CD4-positive, alpha-beta T cell (primary cell): Measurements from ENCODE around the gene ENDOU. TPM values are rescaled to one million over a fixed set of nuclear protein-coding genes. Genes with fewer than 3 reads are reported as not detected.

Experiments used
- ATAC-seq: fragments of 200-7000 bp; cut with Tn5 transposase; one replicate; pipeline ENCODE4 v1.10.0; 2022; ENCODE audit warnings: mild to moderate bottlenecking; ENCODE audit not compliant: poor library complexity
- CTCF ChIA-PET: fragments of 350-600 bp; sonication (Branson Sonifier 250); formaldehyde crosslinking; loops from one replicate; lab custom pipeline; 2021; ENCODE audit warnings: antibody characterized with exemption, inconsistent platforms; lab: Charles Lee
- POLR2A ChIA-PET: fragments of 350-600 bp; sonication (Branson Sonifier 250); formaldehyde crosslinking; loops from one replicate; lab custom pipeline; 2021; ENCODE audit warnings: antibody characterized with exemption, inconsistent platforms; lab: Charles Lee
- DNase-seq, 14 experiments: peaks; one replicate each; pipeline ENCODE4 v3.0.0-alpha.2; 2013 to 2020; ENCODE audit warnings: mixed read lengths in 2 of 14
- H3K27ac ChIP-seq, 2 donors: one replicate each; pipeline versions ENCODE4 v1.5.1 to v1.7.0; 2013; ENCODE audit warnings: low read length in 2 of 2, low read depth in 1 of 2, mild to moderate bottlenecking in 1 of 2
- H3K27me3 ChIP-seq, 2 experiments: 1 replicate in 1 of 2; 2 replicates in 1 of 2; pipeline versions ENCODE4 v1.6.1 to v1.7.0; 2013; ENCODE audit warnings: low read length in 2 of 2, control low read depth in 1 of 2, mild to moderate bottlenecking in 1 of 2, moderate library complexity in 1 of 2; ENCODE audit not compliant: insufficient read depth in 2 of 2, control insufficient read depth in 1 of 2
- H3K36me3 ChIP-seq: one replicate; pipeline ENCODE4 v1.6.1; 2013; ENCODE audit warnings: low read length, control low read depth; ENCODE audit not compliant: insufficient read depth
- H3K4me1 ChIP-seq: one replicate; pipeline ENCODE4 v1.6.1; 2013; ENCODE audit warnings: low read length, control low read depth; ENCODE audit not compliant: insufficient read depth
- H3K4me3 ChIP-seq: one replicate; pipeline ENCODE4 v1.5.1; 2013; ENCODE audit warnings: mild to moderate bottlenecking, low read length, moderate library complexity
- H3K9me3 ChIP-seq, 2 experiments: 1 replicate in 1 of 2; 2 replicates in 1 of 2; pipeline versions ENCODE4 v1.6.1 to v1.7.0; 2013; ENCODE audit warnings: low read length in 2 of 2, mild to moderate bottlenecking in 2 of 2, control low read depth in 1 of 2, moderate library complexity in 1 of 2; ENCODE audit not compliant: control insufficient read depth in 1 of 2, insufficient read depth in 1 of 2
- H3K27ac Mint-ChIP-seq: one replicate; pipeline ENCODE4 v1.8.0; 2020; ENCODE audit warnings: mixed read lengths
- H3K27me3 Mint-ChIP-seq: one replicate; pipeline ENCODE4 v1.8.0; 2021; ENCODE audit warnings: mixed read lengths
- H3K36me3 Mint-ChIP-seq: one replicate; pipeline ENCODE4 v1.8.0; 2021; ENCODE audit warnings: low read depth, mixed read lengths
- H3K4me1 Mint-ChIP-seq: one replicate; pipeline ENCODE4 v1.8.0; 2021; ENCODE audit warnings: low read depth, mixed read lengths
- H3K4me3 Mint-ChIP-seq: one replicate; pipeline ENCODE4 v1.8.0; 2020; ENCODE audit warnings: mild to moderate bottlenecking, mixed read lengths
- H3K9me3 Mint-ChIP-seq: one replicate; pipeline ENCODE4 v1.8.0; 2020; ENCODE audit warnings: mixed read lengths
- intact Hi-C, 2 experiments: fragments of 100-400 bp; cut with DNase I in 1 of 2; cut with micrococcal nuclease in 1 of 2; formaldehyde crosslinking; loops; one replicate each; pipeline versions ENCODE4 v1.15.1 to v1.9.0; 2023 to 2025; cut with DNase I, micrococcal nuclease
- total RNA-seq, 174 experiments: library from RNA in 2 of 174; stranded (reverse) in 2 of 174; gene quantifications; one replicate each; pipeline ENCODE4 v1.2.3 and lab custom pipeline; 2021 to 2026
- TF ChIP-seq, protein P1 (sequence below): fragments of 200-600 bp; IDR thresholded peaks from one replicate; pipeline ENCODE4 v1.8.0; 2022; ENCODE audit warnings: antibody characterized with exemption, mild to moderate bottlenecking

ENDOU gene
- total RNA-seq, 2 experiments from 2014 or later = not detected

DNA sequence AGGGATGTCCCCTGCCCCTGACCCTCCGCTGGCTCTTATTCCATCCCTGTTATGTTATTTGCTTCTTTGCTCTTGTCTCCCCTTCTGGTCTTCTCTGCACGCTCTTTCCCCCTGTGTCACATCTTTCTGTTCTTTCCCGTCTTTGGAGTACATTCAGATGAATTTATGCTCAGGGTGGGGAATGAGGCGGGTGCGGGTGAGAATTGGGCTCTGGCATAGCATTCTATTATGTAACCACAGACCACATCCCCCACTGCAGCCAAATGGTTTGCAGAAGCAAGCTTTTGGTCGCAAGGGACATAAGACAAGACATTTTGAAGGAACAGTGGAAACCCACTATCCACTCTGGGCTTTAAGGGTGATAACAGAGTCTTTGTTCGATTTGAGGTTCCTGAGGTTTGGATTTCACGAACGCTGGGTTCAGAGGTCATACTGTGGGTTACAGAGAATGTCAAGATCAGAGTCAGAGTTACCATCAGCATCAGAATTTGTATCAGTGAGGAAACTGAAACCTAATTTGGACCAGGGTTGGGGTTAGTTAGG is 3.8 kb downstream of the ENDOU start:
- H3K27ac Mint-ChIP-seq = no peak overlapping the region
- Histone ChIP-seq H3K4me1 (peaks cover 28% of the 10 kb centered on the region), H3K4me3 (no peak overlapping the region), H3K36me3 (no peaks in the 10 kb centered on the region), H3K27me3 (no peaks in the 10 kb centered on the region), H3K9me3 (no peaks in the 10 kb centered on the region), H3K27ac (no peak overlapping the region)
- no peak overlapping the region for H3K4me3 Mint-ChIP-seq
- no peaks in the 10 kb centered on the region for H3K9me3 Mint-ChIP-seq
- H3K36me3 Mint-ChIP-seq = no peaks in the 10 kb centered on the region
- DNase-seq (peak in 1 of 14 experiments; percentile 72), ATAC-seq (no peak)
- intact Hi-C loops = no loop called here
- ChIA-PET CTCF (interaction anchor here (1.0 to 1.2 kb wide), 2 partner anchors 45 to 46 kb away, joined by 3 read pairs; no protein-coding TSS in a partner anchor), POLR2A (interaction anchor here (1.1 kb wide), 1 partner anchor 91 kb away, joined by 3 read pairs; no protein-coding TSS in a partner anchor)
- TF ChIP-seq, protein P1, sequence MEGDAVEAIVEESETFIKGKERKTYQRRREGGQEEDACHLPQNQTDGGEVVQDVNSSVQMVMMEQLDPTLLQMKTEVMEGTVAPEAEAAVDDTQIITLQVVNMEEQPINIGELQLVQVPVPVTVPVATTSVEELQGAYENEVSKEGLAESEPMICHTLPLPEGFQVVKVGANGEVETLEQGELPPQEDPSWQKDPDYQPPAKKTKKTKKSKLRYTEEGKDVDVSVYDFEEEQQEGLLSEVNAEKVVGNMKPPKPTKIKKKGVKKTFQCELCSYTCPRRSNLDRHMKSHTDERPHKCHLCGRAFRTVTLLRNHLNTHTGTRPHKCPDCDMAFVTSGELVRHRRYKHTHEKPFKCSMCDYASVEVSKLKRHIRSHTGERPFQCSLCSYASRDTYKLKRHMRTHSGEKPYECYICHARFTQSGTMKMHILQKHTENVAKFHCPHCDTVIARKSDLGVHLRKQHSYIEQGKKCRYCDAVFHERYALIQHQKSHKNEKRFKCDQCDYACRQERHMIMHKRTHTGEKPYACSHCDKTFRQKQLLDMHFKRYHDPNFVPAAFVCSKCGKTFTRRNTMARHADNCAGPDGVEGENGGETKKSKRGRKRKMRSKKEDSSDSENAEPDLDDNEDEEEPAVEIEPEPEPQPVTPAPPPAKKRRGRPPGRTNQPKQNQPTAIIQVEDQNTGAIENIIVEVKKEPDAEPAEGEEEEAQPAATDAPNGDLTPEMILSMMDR = no peak
- H3K4me1 Mint-ChIP-seq = peaks cover 27% of the 10 kb centered on the region
- H3K27me3 Mint-ChIP-seq = no peaks in the 10 kb centered on the region

DNA sequence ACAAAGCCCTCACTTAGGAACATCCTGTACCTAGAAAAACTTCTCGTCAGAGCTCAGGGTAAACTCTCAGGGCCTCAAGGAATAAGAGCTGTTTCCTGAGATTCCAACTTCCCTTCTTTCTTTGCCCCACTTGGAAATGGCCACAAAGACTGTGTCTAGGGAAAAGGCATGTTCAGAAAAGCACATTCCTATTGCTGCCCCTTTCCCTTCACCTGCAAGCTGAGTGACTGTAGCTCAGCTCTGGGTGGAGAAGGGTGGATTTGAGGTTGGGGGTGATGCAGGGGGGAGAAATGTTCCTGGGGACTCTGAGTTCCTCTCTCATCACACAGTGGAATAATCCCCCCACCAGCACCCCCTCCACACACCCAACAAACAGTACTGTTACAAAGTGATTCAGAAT is 6.8 kb downstream of the ENDOU start:
- intact Hi-C loops = loop anchor here (5.0 to 10.0 kb wide), 5 partner anchors 229 to 896 kb away; partner anchors contain the start of genes TMEM106C (in 1 of the 2) and ZNF641 (in 1 of the 2)
- Mint-ChIP-seq H3K4me3 (no peak overlapping the region), H3K4me1 (peaks cover 36% of the 10 kb centered on the region), H3K27me3 (no peaks in the 10 kb centered on the region), H3K36me3 (no peaks in the 10 kb centered on the region), H3K9me3 (no peaks in the 10 kb centered on the region), H3K27ac (peak overlapping the region; percentile 89)
- ChIA-PET POLR2A (interaction anchor here (1.2 to 1.9 kb wide), 3 partner anchors 11 to 89 kb away, joined by 3 to 4 read pairs (median 3); no protein-coding TSS in a partner anchor), CTCF (interaction anchor here (1.1 to 2.7 kb wide), 3 partner anchors 48 to 121 kb away, joined by 5 to 8 read pairs (median 5); no protein-coding TSS in a partner anchor)
- no peaks in the 10 kb centered on the region for H3K36me3 ChIP-seq
- H3K27me3 ChIP-seq = no peaks in the 10 kb centered on the region
- H3K4me1 ChIP-seq = peaks cover 37% of the 10 kb centered on the region
- no peak for ATAC-seq
- no peak overlapping the region for H3K27ac ChIP-seq
- H3K4me3 ChIP-seq = no peak overlapping the region
- TF ChIP-seq, protein P1 = no peak
- no peak for DNase-seq
- no peaks in the 10 kb centered on the region for H3K9me3 ChIP-seq

DNA sequence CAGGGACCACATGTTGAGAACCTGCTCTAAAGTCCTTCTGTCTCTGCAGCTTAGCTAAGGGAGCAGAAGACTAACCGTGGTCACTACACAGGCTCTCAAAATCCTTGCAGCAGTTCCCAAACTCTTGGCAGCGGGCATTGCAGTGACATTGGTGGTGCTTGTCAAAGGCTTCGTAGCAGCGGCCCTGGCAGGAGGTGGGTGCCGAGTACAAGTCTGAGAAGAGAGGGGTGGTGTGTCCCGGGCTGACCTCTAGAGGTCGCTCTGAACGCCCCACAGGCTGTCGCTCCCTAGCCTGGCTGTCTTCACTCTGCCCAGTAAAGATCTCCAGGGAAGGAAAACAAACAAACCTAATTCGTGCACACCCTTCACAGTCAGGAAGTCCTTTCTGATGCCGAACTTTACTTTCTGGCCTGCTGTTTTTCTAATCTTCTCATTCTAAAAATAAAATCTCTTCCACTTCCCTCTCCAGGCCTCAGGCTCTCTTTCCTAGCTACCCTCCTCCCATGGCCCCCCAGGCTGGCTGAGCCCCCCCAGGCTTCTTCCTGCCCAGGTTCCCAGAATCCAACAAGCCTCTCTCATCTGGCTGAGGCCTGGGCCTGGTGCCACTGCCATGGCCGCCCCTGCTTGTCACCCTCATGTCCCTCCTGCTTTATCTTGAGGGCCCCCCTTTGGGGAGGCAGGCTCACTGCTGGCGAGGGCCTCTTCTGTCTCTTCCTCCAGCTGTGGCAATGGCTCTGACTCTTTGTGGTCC is 7.7 kb downstream of the ENDOU start:
- DNase-seq = peak; percentile 26 to 85 (median 52)
- Mint-ChIP-seq H3K27me3 (no peaks in the 10 kb centered on the region), H3K9me3 (no peaks in the 10 kb centered on the region), H3K4me1 (peaks cover 36% of the 10 kb centered on the region), H3K4me3 (peak overlapping the region; percentile 16), H3K36me3 (no peaks in the 10 kb centered on the region), H3K27ac (peak overlapping the region; percentile 89)
- POLR2A ChIA-PET = interaction anchor here (0.6 to 1.9 kb wide), 6 partner anchors 10 to 703 kb away, joined by 3 to 4 read pairs (median 3); no protein-coding TSS in a partner anchor
- Histone ChIP-seq H3K9me3 (no peaks in the 10 kb centered on the region), H3K4me1 (peaks cover 37% of the 10 kb centered on the region), H3K27me3 (no peaks in the 10 kb centered on the region), H3K27ac (no peak overlapping the region), H3K36me3 (no peaks in the 10 kb centered on the region), H3K4me3 (no peak overlapping the region)
- intact Hi-C loops = loop anchor here (5.0 to 10.0 kb wide), 5 partner anchors 230 to 897 kb away; partner anchors contain the start of genes TMEM106C (in 1 of the 2) and ZNF641 (in 1 of the 2)
- peak; percentile 94 for ATAC-seq
- CTCF ChIA-PET = interaction anchor here (0.8 to 2.7 kb wide), 7 partner anchors 11 to 121 kb away, joined by 3 to 8 read pairs (median 3); partner anchors contain the start of gene RPAP3
- TF ChIP-seq, protein P1 = peak; percentile 62
